ENCODE results near the gene EPB41L4B. TPM values are rescaled to one million over a fixed set of nuclear protein-coding genes. Genes with fewer than 3 reads are reported as not detected.
"Not testable (repeated sequence)": the region's sequence is repeated elsewhere in the genome, so short reads cannot be mapped to it uniquely, and the experiment has no call there.

Gene EPB41L4B
- total and polyA plus RNA-seq, 4 donors = 6.0 to 14.5 (median 12.2) TPM

- peaks cover 0 to 10% (median 3%) of the 10 kb centered on the region in 5 donors for H3K4me1 ChIP-seq (ENCODE audit: control insufficient read depth in 5 of 5, insufficient read depth in 5 of 5, low read length in 5 of 5)
- no peak overlapping the region for H3K27ac ChIP-seq (ENCODE audit: low read depth in 1 of 2, low read length in 1 of 2)
- H3K9ac ChIP-seq (ENCODE audit: insufficient read depth in 1 of 2, low read length in 2 of 2) = no peak overlapping the region
- 79 to 88% methylated on average over 6 of the region's 6 CpGs for WGBS, 2 donors
- no peak for TF ChIP-seq CTCF (IDR thresholded peaks at IDR 0.05; ENCODE audit: control extremely low read depth, extremely low read depth)
- DNase-seq = no peak
- no peaks in the 10 kb centered on the region for H3K9me3 ChIP-seq (ENCODE audit: control insufficient read depth in 4 of 4, insufficient read depth in 3 of 4, low read length in 3 of 4)
- H3K27me3 ChIP-seq (ENCODE audit: control insufficient read depth in 3 of 3, insufficient read depth in 3 of 3, low read length in 2 of 3) = no peaks in the 10 kb centered on the region
- no peak for ATAC-seq (ENCODE audit: insufficient read depth, low FRiP score)
- no peaks in the 10 kb centered on the region for H3K36me3 ChIP-seq (ENCODE audit: control insufficient read depth in 4 of 4, insufficient read depth in 4 of 4, low read length in 4 of 4)
- H3K4me3 ChIP-seq = no peak overlapping the region
Measured at GRCh38 chr9:109129470-109130197, 191.2 kb downstream of the EPB41L4B start.

- 83 to 90% methylated on average over 4 of the region's 4 CpGs for WGBS, 2 donors
- ATAC-seq (ENCODE audit: insufficient read depth, low FRiP score); H3K27me3 ChIP-seq (ENCODE audit: control insufficient read depth in 3 of 3, insufficient read depth in 3 of 3, low read length in 2 of 3); H3K36me3 ChIP-seq (ENCODE audit: control insufficient read depth in 4 of 4, insufficient read depth in 4 of 4, low read length in 4 of 4); H3K9me3 ChIP-seq (ENCODE audit: control insufficient read depth in 4 of 4, insufficient read depth in 3 of 4, low read length in 3 of 4); H3K9ac ChIP-seq (ENCODE audit: insufficient read depth in 1 of 2, low read length in 2 of 2); H3K4me1 ChIP-seq (ENCODE audit: control insufficient read depth in 5 of 5, insufficient read depth in 5 of 5, low read length in 5 of 5); H3K4me3 ChIP-seq; DNase-seq; H3K27ac ChIP-seq (ENCODE audit: low read depth in 1 of 2, low read length in 1 of 2): not testable (repeated sequence)
Measured at GRCh38 chr9:109126671-109127070, 194.2 kb downstream of the EPB41L4B start.

GRCh38 chr9:109124121-109124520 is 196.7 kb downstream of the EPB41L4B start:
- H3K9ac ChIP-seq (ENCODE audit: insufficient read depth in 1 of 2, low read length in 2 of 2) = no peak overlapping the region
- H3K4me1 ChIP-seq (ENCODE audit: control insufficient read depth in 5 of 5, insufficient read depth in 5 of 5, low read length in 5 of 5) = peaks cover 0 to 5% (median 2%) of the 10 kb centered on the region in 5 donors
- WGBS, 2 donors = 69 to 85% methylated on average over 2 of the region's 2 CpGs
- no peaks in the 10 kb centered on the region for H3K27me3 ChIP-seq (ENCODE audit: control insufficient read depth in 3 of 3, insufficient read depth in 3 of 3, low read length in 2 of 3)
- no peak for TF ChIP-seq CTCF (IDR thresholded peaks at IDR 0.05; ENCODE audit: control extremely low read depth, extremely low read depth)
- no peak for ATAC-seq (ENCODE audit: insufficient read depth, low FRiP score)
- H3K9me3 ChIP-seq (ENCODE audit: control insufficient read depth in 4 of 4, insufficient read depth in 3 of 4, low read length in 3 of 4) = no peaks in the 10 kb centered on the region
- H3K4me3 ChIP-seq = no peak overlapping the region
- H3K36me3 ChIP-seq (ENCODE audit: control insufficient read depth in 4 of 4, insufficient read depth in 4 of 4, low read length in 4 of 4) = peaks cover 0 to 4% (median 0%) of the 10 kb centered on the region in 4 donors
- no peak for DNase-seq
- H3K27ac ChIP-seq (ENCODE audit: low read depth in 1 of 2, low read length in 1 of 2) = no peak overlapping the region

- TF ChIP-seq CTCF (IDR thresholded peaks at IDR 0.05; ENCODE audit: control extremely low read depth, extremely low read depth) = no peak
- ATAC-seq (ENCODE audit: insufficient read depth, low FRiP score) (no peak), DNase-seq (no peak)
- Histone ChIP-seq H3K36me3 (ENCODE audit: control insufficient read depth in 4 of 4, insufficient read depth in 4 of 4, low read length in 4 of 4) (peaks cover 0 to 4% (median 1%) of the 10 kb centered on the region in 4 donors), H3K27me3 (ENCODE audit: control insufficient read depth in 3 of 3, insufficient read depth in 3 of 3, low read length in 2 of 3) (no peaks in the 10 kb centered on the region), H3K9me3 (ENCODE audit: control insufficient read depth in 4 of 4, insufficient read depth in 3 of 4, low read length in 3 of 4) (no peaks in the 10 kb centered on the region), H3K4me1 (ENCODE audit: control insufficient read depth in 5 of 5, insufficient read depth in 5 of 5, low read length in 5 of 5) (peaks cover 0 to 14% (median 3%) of the 10 kb centered on the region in 5 donors), H3K4me3 (no peak overlapping the region), H3K27ac (ENCODE audit: low read depth in 1 of 2, low read length in 1 of 2) (no peak overlapping the region), H3K9ac (ENCODE audit: insufficient read depth in 1 of 2, low read length in 2 of 2) (no peak overlapping the region)
- 53 to 73% methylated on average over 12 of the region's 12 CpGs for WGBS, 2 donors
Measured at GRCh38 chr9:109122726-109123621, 197.9 kb downstream of the EPB41L4B start.

Data from lung (tissue), 12 donors.